SK-N-SH (cell line): ENCODE measurements around the gene CD59.

Experiments
- CTCF ChIP-seq: fragments of 200-600 bp; sonication (generic); IDR thresholded peaks from 2 replicates; pipeline ENCODE4 v1.6.1; 2017; ENCODE audit warnings: antibody characterized with exemption, mild to moderate bottlenecking, moderate library complexity
- EP300 ChIP-seq, 2 experiments: IDR thresholded peaks; 2 replicates each; pipeline versions ENCODE4 v1.4.0 to v1.6.1; 2012; ENCODE audit warnings: borderline replicate concordance in 1 of 2, low read depth in 1 of 2, low read length in 1 of 2
- EZH2phosphoT487 ChIP-seq: fragments of 200-600 bp; sonication (generic); IDR thresholded peaks from 2 replicates; pipeline ENCODE4 v1.6.1; 2017; ENCODE audit warnings: low read depth, mixed run types, mild to moderate bottlenecking, antibody characterized with exemption, moderate library complexity, borderline replicate concordance
- GATA2 ChIP-seq: sonication (generic); formaldehyde crosslinking; IDR thresholded peaks from 2 replicates; pipeline ENCODE4 v1.5.0; 2020; ENCODE audit warnings: mild to moderate bottlenecking, missing genetic modification reagents
- MXI1 ChIP-seq: IDR thresholded peaks from 2 replicates; pipeline ENCODE4 v1.6.1; 2012; ENCODE audit warnings: mild to moderate bottlenecking, low read depth, low read length, improper control_type of control experiment
- NRF1 ChIP-seq: IDR thresholded peaks from 2 replicates; pipeline ENCODE4 v1.6.1; 2012; ENCODE audit warnings: low read depth, mild to moderate bottlenecking, low read length
- POLR2AphosphoS5 ChIP-seq: IDR thresholded peaks from 2 replicates; pipeline ENCODE4 v1.6.1; 2012; ENCODE audit warnings: low read depth, low read length
- RFX5 ChIP-seq: IDR thresholded peaks from 2 replicates; pipeline ENCODE4 v1.6.1; 2012; ENCODE audit warnings: mild to moderate bottlenecking, improper control_type of control experiment, low read length
- TAF1 ChIP-seq: IDR thresholded peaks from 2 replicates; pipeline ENCODE4 v1.6.1; 2012; ENCODE audit warnings: low read depth, mild to moderate bottlenecking, low read length, moderate library complexity, borderline replicate concordance
- USF2 ChIP-seq: fragments of 150-350 bp; IDR thresholded peaks from 2 replicates; pipeline ENCODE4 v1.6.1; 2017; ENCODE audit warnings: antibody characterized with exemption, low read length, low read depth, borderline replicate concordance

- TF ChIP-seq NRF1 (no peak), CTCF (no peak), TAF1 (no peak), USF2 (no peak), POLR2AphosphoS5 (no peak), EP300 (IDR thresholded peaks at IDR 0.05; ENCODE audit: borderline replicate concordance in 1 of 2, low read depth in 1 of 2, low read length in 1 of 2) (no peak), MXI1 (no peak), GATA2 (CRISPR knock-in tag) (no peak), RFX5 (no peak), EZH2phosphoT487 (no peak)
These were observed 66.5 kb downstream of the CD59 start for GRCh38 chr11:33669598-33670249.
